H1 (cell line): ENCODE results near the gene ZNF135.

Source experiments
- CTCF ChIP-seq, 3 experiments: IDR thresholded peaks; 1 replicate in 2 of 3; 2 replicates in 1 of 3; pipeline versions ENCODE4 v1.5.1 to v1.6.1; 2011; ENCODE audit warnings: low read length in 3 of 3, mild to moderate bottlenecking in 3 of 3, inconsistent platforms in 2 of 3, low read depth in 1 of 3, moderate library complexity in 1 of 3; ENCODE audit not compliant: insufficient read depth in 1 of 3; ENCODE audit errors: control extremely low read depth in 1 of 3
- HDAC2 ChIP-seq, 2 experiments: fragments of 300-600 bp in 1 of 2; sonication (generic) in 1 of 2; IDR thresholded peaks; 2 replicates each; pipeline ENCODE4 v1.6.1; 2011 to 2012; ENCODE audit warnings: low read depth in 2 of 2, low read length in 2 of 2, mild to moderate bottlenecking in 2 of 2, moderate library complexity in 2 of 2, borderline replicate concordance in 1 of 2, inconsistent platforms in 1 of 2
- SIN3A ChIP-seq, 2 experiments: IDR thresholded peaks in 1 of 2; conservative IDR thresholded peaks in 1 of 2; 2 replicates each; pipeline ENCODE4 v1.6.1; 2011 to 2012; ENCODE audit warnings: low read length in 2 of 2, improper control_type of control experiment in 1 of 2, low read depth in 1 of 2, mild to moderate bottlenecking in 1 of 2
- SP4 ChIP-seq: IDR thresholded peaks from 2 replicates; pipeline ENCODE4 v1.6.1; 2012; ENCODE audit warnings: low read length, inconsistent platforms
- TAF7 ChIP-seq: optimal IDR thresholded peaks from 2 replicates; pipeline ENCODE3; 2011; ENCODE audit warnings: low read depth, mild to moderate bottlenecking, inconsistent platforms, low read length, moderate library complexity, borderline replicate concordance
- TCF12 ChIP-seq: IDR thresholded peaks from 2 replicates; pipeline ENCODE4 v1.6.1; 2011; ENCODE audit warnings: low read depth, mild to moderate bottlenecking, low read length
- TF ChIP-seq, protein P1 (sequence below): IDR thresholded peaks from 2 replicates; pipeline ENCODE4 v1.6.1; 2012; ENCODE audit warnings: low read length, inconsistent platforms

- TF ChIP-seq CTCF (IDR thresholded peaks at IDR 0.05; ENCODE audit: control extremely low read depth in 1 of 3, insufficient read depth in 1 of 3, low read depth in 1 of 3, low read length in 3 of 3) (no peak), TAF7 (no peak), SIN3A (conservative IDR thresholded peaks at IDR 0.05 in 1 of 2, IDR thresholded peaks at IDR 0.05 in 1 of 2; ENCODE audit: low read depth in 1 of 2, low read length in 2 of 2) (no peak), SP4 (no peak), TCF12 (no peak), HDAC2 (IDR thresholded peaks at IDR 0.05; ENCODE audit: borderline replicate concordance in 1 of 2, low read depth in 2 of 2, low read length in 2 of 2) (no peak)
- TF ChIP-seq, protein P1, sequence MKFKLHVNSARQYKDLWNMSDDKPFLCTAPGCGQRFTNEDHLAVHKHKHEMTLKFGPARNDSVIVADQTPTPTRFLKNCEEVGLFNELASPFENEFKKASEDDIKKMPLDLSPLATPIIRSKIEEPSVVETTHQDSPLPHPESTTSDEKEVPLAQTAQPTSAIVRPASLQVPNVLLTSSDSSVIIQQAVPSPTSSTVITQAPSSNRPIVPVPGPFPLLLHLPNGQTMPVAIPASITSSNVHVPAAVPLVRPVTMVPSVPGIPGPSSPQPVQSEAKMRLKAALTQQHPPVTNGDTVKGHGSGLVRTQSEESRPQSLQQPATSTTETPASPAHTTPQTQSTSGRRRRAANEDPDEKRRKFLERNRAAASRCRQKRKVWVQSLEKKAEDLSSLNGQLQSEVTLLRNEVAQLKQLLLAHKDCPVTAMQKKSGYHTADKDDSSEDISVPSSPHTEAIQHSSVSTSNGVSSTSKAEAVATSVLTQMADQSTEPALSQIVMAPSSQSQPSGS: no peak
Observed at GRCh38 chr19:58040751-58041525, 18.1 kb upstream of the ZNF135 start.
